ENCODE measurements around the gene NECTIN3. TPM values are rescaled to one million over a fixed set of nuclear protein-coding genes. Genes with fewer than 3 reads are reported as not detected.

NECTIN3 gene, protein sequence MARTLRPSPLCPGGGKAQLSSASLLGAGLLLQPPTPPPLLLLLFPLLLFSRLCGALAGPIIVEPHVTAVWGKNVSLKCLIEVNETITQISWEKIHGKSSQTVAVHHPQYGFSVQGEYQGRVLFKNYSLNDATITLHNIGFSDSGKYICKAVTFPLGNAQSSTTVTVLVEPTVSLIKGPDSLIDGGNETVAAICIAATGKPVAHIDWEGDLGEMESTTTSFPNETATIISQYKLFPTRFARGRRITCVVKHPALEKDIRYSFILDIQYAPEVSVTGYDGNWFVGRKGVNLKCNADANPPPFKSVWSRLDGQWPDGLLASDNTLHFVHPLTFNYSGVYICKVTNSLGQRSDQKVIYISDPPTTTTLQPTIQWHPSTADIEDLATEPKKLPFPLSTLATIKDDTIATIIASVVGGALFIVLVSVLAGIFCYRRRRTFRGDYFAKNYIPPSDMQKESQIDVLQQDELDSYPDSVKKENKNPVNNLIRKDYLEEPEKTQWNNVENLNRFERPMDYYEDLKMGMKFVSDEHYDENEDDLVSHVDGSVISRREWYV
- total RNA-seq = 54.5 and 163 TPM in 2 replicates

GRCh38 chr3:111071257-111072030, at the start of gene NECTIN3:
Gene NECTIN3 (plus strand): TSS chr3:111071816. CDS start chr3:111072018, 202 bp downstream.

Data from placental pericyte (primary cell).